GM18508 (cell line): ENCODE data around the gene MTMR3.

Experiments used
- ATAC-seq: cut with Tn5 transposase; IDR thresholded peaks from one replicate; pipeline ENCODE4 v1.9.1; 2021; ENCODE audit warnings: moderate number of reproducible peaks; ENCODE audit not compliant: insufficient read depth, unreplicated experiment

Gene MTMR3

GRCh38 chr22:29912605-29913398 lies 29.8 kb downstream of the MTMR3 start:
- no peak for ATAC-seq

- ATAC-seq, result no peak
Measured at GRCh38 chr22:29914165-29914564, 31.2 kb downstream of the MTMR3 start.

GRCh38 chr22:29914991-29915533 lies 32.1 kb downstream of the MTMR3 start:
- no peak for ATAC-seq

GRCh38 chr22:29916007-29916544 lies 33.1 kb downstream of the MTMR3 start:
- ATAC-seq, result no peak

GRCh38 chr22:29917052-29917902 lies 34.3 kb downstream of the MTMR3 start:
- no peak for ATAC-seq

- ATAC-seq, result no peak
Measured at GRCh38 chr22:29925402-29925801, 42.4 kb downstream of the MTMR3 start.

GRCh38 chr22:29926057-29926456 lies 43.1 kb downstream of the MTMR3 start:
- no peak for ATAC-seq

GRCh38 chr22:29932136-29932535 lies 49.2 kb downstream of the MTMR3 start:
- no peak for ATAC-seq

- no peak for ATAC-seq
Measured at GRCh38 chr22:29933619-29934018, 50.6 kb downstream of the MTMR3 start.

GRCh38 chr22:29934596-29934995 lies 51.6 kb downstream of the MTMR3 start:
- no peak for ATAC-seq

GRCh38 chr22:29936186-29936585 lies 53.2 kb downstream of the MTMR3 start:
- no peak for ATAC-seq

GRCh38 chr22:29937940-29938693 lies 55.1 kb downstream of the MTMR3 start:
- no peak for ATAC-seq

GRCh38 chr22:29940526-29940925 lies 57.6 kb downstream of the MTMR3 start:
- ATAC-seq, result no peak

GRCh38 chr22:29944339-29944738 lies 61.4 kb downstream of the MTMR3 start:
- ATAC-seq, result no peak

GRCh38 chr22:29945435-29945834 lies 62.5 kb downstream of the MTMR3 start:
- no peak for ATAC-seq

GRCh38 chr22:29946220-29946619 lies 63.2 kb downstream of the MTMR3 start:
- no peak for ATAC-seq

- no peak for ATAC-seq
Measured at GRCh38 chr22:29947410-29948384, 64.7 kb downstream of the MTMR3 start.

- ATAC-seq, result no peak
Measured at GRCh38 chr22:29948385-29948769, 65.4 kb downstream of the MTMR3 start.

GRCh38 chr22:29949872-29950271 lies 66.9 kb downstream of the MTMR3 start:
- ATAC-seq, result no peak
